ENCODE data around the gene BAIAP2L1.
"Not testable (repeated sequence)": the region's sequence is repeated elsewhere in the genome, so short reads cannot be mapped to it uniquely, and the experiment has no call there.

The BAIAP2L1 gene

DNA sequence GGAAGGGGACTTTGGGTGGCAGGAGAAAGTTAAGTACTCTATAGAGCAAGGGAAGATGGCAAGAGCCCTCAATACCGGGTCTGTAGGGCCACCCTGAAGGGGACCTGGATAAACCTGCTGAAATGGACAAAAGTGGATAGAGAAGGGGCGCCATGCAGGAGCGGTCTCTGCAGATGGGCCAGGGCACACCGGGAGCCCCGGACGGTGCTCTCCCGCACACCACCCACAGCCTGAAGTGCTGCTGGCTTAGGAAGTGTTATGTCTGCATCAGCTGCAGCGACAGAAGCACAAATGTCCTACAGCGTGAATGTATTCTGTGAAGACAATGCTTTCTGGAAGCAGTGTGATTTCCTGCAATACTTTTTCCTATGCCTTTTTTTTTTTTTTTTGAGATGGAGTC is 81.7 kb downstream of the BAIAP2L1 start:
- no peak for DNase-seq (ENCODE audit: low spot score)

DNA sequence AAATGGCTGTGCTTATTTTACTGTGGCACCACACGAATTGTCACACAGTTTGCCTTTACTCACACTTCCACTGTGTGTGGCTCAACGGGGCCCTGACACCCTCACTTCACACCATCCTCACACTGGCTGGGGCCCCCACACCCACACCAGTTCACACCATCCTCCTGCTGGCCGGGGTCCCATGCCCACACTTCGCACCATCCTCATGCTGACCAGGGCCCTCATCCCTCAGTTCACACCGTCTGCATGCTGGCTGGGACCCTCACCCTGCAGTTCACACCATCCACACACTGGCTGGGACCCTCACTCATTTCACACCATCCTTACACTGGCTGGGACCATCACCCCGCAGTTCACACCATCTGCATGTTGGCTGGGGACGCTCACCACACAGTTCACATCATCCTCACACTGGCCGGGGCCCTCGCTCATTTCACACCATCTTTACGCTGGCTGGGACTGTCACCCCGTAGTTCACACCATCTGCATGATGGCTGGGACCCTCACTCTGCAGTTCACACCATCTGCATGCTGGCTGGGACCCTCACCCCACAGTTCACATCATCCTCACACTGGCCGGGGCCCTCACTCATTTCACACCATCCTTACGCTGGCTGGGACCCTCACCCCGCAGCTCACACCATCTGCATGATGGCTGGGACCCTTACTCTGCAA is 83.4 kb downstream of the BAIAP2L1 start:
- no peak for DNase-seq (ENCODE audit: low spot score)

DNA sequence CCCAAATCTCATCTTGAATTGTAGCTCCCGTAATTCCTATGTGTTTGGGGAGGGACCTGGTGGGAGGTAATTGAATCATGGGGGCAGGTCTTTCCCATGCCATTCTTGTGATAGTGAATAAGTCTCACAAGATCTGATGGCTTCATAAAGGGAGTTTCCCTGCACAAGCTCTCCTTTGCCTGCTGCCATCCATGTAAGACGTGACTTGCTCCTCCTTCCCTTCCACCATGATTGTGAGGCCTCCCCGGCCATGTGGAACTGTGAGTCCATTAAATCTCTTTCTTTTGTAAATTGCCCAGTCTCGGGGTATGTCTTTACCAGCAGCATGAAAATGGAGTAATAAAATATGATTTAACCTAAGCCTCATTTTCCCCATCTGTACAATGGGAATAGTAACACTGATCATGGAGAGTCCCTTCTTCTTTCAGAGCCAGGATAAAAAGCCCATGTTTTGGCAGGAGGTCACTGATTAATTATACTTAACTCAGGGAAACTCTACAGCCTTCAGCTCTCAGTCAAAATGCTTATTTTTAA is 84.8 kb downstream of the BAIAP2L1 start:
- DNase-seq (ENCODE audit: low spot score) = not testable (repeated sequence)

DNA sequence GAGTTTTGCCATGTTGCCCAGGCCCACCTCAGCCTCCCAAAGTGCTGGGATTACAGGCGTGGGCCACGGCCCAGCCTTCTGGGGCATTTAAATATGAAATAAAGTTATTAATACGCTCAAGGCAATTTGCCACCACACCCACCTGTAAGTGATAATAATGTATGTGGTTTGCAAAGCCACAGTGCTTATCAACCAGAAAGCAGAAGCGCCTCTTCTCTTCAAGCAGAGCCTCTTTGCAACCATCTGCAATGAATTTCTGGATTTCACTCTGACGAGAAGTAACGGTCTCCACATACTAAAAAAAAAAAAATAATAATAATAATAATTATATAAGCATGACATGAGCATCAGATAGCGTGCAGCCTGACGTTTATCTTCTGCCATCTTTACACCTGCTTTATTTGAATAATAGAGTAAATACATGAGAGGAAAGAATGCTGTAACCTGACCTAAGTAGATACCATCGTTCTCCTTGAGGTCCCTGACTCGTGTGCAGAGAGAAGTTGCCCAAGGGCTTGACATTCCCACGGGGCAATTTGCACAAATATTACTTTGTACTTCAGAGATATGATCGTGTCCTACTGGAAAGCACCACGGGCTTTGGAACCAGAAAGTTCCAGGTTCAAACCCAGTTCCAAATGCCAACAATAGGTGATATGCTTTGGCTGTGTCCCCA is 85.4 kb downstream of the BAIAP2L1 start:
- no peak for DNase-seq (ENCODE audit: low spot score)

DNA sequence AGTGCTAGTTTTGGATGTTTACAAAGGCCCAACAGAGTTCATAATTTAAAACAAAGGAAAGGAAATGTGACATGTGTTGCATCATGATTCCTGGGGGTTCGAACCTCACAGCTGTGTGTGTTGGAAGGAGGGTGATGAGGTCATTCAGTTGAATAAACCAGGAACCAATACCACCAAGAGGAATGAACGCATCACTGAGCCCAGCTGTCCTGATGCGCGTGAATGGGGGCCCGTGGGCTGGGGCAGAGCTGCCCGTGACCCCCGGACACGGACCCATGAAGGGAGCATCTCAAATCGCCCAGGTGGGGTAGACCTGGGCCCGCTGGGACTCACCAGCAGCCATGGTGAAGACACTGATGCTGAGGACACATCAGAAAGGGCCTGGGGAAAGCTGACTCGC is 86.4 kb downstream of the BAIAP2L1 start:
- DNase-seq (ENCODE audit: low spot score) = no peak

DNA sequence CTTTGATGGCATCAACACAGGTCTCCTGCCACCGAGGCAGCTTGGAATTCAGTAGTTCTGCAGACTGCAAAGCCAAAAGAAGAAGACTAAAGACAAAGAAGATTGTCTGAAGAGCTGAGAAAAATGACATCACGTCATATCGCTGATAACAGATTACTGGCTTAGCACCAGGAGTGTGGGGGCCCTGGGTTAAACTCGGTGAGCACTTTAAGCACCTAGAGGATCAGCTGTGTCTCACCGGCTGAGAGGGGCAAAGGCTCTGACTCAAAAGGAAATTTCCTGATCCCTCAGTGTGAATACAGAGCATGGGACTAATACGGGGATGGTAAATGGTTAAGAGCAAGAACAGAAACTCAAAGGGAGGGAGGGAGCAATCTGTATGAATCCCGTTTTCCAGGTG is 88.7 kb downstream of the BAIAP2L1 start:
- DNase-seq (ENCODE audit: low spot score) = no peak

DNA sequence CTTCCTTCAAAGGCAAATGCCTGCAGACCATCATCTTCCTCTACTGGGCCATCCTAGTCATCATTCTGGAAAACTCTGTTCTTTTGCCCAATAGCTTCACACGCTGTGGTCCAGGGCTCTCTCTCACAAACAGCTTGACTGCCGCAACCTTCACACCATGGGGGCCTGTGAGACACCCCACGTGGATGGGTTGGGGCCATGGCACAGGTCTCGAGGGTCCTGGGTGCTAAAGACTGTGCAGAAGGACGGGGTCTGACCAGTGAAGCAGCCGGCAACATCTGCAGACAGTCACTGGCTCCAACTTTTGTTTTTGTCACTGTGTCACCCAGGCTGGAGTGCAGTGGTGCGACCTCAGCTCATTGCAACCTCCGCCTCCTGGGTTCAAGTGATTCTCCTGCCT is 91.3 kb downstream of the BAIAP2L1 start:
- DNase-seq (ENCODE audit: low spot score) = no peak

DNA sequence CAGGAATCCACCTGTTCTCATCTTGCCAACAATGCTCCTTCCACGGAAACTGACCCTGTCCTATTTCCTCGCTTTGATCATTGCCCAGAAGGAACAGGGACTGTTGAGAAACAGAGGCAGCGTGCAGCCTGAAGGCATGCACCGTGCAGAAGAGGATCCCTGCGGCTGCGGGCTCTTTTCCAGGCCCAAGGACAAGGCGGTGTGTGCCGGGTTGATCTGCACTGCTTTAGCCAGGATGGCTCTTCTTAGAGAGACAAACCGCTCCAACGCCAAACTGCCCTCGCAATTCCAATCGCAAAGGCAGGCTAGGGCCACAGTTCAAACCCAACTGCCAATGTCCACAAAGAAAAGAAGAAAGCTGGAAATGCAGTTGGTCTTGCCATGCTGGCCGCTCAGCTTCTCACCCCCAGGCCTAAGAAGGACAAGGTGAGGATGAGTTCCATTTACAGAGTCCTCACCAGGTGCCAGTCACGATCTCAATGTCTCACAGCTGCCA is 92.9 kb downstream of the BAIAP2L1 start:
- DNase-seq (ENCODE audit: low spot score) = no peak

DNA sequence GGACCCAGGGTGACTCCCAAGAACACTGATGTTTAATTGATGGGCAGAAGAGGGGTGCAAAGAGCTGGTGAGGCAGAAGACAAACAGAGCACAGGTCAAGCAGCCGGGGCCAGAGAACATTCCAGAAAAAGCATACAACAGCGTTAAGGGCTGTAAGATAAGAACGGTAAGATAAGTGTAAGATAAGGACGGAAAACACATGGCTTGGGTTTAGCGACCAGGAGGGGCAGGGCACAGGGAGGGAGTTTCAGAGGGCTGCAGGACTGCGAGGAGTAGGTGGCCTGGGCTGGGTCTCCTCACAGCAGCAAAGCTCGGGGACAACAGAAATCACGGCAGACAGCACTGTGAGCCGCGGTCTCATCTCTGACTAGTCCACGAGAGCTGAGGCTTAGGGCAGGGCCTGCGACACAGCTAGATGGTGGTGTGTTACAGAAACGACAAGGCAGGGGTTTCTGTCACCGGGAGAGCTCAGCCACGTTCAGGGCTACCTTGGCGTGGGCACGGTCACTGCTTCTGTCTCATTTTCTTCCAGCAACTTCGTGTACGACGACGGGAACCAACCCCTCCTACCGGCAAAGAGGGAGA is 94.8 kb downstream of the BAIAP2L1 start:
- DNase-seq (ENCODE audit: low spot score) = no peak

DNA sequence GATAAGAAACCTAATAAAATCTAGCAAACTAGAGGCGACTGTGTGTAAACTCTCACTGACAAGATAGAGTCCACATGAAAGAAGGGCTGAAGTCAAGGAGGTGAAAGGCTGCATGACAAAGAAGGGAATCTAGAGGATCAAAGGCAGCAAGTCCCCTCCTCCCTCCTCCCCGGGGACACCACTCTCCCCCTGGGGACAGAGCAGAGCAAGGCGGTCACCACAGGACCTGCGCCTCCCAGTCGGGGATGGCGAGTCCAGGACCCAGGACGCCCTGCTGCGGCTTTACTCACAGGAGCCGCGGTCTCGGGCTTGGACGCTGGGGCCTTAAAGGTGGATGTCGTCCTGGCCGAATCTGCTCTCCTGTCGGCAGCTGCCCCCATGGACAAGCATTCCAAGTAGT is 97.0 kb downstream of the BAIAP2L1 start:
- no peak for DNase-seq (ENCODE audit: low spot score)

DNA sequence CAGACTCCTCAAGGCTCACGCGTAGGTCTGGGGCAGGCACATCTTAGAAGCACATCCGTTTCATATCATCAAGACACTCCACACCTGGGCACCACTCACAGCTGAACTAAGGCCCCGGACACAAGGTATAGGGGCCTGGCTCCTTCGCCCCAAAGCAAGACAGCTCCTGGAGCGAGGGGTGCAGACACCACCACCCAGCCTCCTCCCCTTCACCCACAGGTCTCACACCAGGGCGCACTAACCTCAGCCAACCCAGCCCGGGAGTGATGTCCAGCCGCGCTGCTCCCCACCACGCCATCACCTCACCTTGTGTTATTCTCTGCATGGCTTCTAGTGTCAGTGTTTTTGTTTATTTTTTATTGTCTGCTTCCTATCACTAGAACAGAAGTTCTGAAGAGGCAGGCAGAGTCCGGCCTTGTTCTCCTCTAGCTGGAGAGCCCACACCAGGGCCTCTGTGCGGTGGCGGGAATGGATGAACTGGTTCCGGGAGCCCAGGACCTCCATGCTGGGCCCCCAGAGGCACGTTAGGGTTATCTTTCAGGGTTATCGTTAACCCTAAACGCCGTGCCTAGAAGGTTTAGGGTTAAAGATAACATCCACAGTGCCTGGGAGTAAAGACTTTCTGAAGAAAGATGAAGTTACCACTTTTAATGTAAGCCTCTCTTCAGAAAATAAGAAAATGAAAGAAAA is 97.6 kb downstream of the BAIAP2L1 start:
- DNase-seq (ENCODE audit: low spot score) = no peak

DNA sequence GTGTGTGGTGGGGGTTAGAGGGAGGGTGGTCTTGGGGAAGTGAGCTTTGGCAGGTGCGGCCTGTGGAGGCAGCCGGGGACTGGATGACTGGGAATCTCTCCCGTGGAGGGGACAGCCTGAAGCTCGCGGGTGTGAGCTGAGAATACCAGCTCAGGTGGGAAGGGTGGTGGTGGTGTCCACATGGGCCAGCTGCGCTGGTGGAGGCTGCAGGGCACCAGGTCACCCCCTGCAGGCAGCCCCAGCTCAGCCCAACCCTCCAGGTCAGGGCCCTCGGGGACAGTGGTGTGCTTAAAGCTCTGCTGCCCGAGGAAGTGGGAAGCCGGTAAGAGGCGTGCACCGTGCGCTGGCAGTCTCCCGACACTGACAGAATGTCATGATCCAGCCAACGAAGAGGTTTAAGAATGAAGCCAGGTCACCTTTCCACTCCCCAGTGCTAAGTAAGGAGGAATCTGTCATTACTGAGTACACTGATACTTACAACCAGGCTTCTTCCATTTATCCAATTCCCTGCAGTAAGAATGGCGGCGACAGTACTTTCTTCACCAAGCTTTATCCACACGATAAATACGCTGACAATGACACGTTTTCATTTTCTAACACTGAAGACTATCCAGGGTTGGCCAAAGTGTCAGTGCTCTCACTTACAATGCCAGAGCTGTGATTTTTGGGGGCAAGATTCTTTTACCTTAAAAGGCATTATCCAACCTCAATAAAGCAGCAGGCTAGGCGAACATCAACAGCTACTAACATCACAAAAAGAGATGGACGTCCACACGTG is 99.0 kb downstream of the BAIAP2L1 start:
- no peak for DNase-seq (ENCODE audit: low spot score)

DNA sequence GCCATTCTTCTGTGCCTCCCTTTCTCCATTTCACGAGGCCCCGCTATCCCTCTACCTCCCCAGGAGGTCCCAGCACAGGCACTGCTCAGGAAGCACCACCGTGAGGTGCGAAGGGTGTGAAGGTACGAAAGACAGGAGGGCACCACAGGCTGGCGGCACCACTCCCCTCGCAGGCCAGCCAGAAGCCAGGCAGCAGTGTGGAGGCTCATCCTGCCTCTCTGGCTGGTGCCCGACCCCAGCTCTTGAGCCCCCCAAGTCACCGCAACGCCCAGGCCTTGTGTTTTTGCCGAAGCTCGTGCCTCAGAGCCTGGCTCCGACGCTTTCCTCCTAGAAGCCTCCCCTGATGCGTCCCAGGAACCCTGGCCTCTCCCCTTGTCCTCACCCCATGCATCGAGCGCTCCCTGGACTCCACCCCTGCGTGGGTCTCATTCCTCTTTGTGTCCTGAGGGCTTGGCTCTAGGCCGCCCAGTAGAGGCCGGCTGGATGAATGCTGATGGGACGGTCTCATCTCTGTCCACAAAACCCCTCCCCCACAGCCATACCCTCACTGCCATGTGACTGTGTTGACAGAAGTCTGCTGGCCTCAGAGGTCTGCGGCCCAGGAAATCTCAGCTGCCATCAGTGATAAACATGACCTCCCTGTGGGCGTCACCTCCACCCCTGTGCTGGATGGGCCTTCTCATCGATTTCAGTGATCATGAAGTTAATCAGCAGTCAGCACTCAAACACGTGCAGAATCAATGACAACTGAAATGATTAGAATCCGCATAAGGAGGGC is 100.1 kb downstream of the BAIAP2L1 start:
- DNase-seq (ENCODE audit: low spot score) = no peak

DNA sequence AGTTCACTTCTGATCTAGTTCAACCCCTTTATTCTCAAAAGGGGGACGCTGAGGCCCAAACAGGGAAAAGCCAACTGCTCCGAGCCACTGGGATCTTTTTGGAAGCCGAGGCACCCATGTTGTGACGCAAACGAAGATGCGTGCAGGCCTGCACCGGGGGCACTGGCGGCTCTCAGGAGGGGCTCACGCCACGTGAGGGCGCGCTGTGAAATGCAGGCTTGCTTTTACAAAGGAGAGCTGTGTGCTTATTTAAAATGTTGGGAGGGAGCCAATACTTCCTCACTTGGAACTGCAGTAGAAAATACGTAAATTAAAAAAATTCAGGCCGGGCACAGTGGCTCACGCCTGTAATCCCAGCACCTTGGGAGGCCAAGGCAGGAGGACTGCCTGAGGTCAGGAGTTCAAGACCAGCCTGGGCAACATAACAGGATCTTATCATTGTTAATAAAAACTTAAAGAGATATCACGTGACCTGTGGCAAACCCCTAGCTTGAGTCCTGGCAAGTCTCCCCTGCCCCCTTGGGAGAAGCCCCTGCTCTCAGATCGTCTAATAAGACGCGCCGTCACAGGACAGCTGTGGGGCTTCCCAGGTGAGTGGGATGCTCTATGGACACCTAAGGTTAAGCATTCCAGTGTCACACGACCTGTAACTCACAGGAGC is 103.1 kb downstream of the BAIAP2L1 start:
- DNase-seq (ENCODE audit: low spot score) = no peak

DNA sequence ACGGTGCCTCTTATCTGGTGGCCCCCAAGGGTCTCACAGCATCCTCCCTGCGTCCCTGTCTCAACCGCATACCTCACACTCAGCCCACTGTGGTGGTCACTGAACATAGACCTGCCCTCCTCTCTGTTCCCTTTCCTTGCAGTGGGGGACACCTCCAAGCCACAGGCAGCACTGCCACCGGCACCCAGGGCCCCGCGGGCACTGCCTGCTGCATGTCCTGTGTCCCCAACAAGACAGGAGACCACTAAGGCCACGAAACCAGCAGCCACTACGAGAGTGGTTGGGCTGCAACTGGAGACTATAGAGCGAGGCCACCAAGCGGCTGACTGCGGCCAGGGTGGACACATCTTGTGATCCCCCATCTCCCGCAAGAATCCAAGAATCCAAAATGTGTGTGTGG is 104.1 kb downstream of the BAIAP2L1 start:
- DNase-seq (ENCODE audit: low spot score) = no peak

DNA sequence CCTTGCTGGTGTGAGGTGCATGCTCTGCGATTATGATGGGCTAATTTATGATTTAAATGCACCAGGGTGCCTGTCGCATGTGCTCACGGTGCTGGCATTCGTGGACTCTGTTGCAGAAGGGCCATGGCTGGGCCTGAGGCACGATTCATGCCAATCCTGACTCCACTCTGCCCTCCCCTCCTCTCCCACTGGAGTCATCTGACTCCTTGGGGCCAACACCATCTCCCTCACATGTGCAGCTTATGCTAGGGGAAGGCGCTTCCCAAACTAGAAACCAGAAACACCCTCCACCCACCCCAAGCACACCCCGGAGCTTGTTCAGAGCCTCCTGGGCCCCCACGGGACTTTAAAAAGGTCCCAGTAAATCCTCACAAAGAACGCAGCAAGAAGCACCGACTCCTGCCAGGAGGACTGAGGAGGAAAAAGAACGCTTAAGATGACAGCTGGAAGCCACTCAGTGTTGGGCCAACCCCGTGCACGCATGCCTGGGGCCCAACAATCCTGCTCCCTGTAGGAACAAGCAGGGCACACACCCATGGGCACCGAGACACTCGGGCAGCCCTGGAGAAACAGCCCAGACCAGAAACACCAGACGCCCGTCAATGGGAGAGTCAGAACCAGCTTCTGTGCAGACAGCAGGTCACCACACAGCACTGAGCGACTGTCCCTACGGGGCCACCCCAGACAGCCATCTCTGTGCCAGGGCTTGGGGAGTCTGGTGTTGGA is 105.3 kb downstream of the BAIAP2L1 start:
- no peak for DNase-seq (ENCODE audit: low spot score)

DNA sequence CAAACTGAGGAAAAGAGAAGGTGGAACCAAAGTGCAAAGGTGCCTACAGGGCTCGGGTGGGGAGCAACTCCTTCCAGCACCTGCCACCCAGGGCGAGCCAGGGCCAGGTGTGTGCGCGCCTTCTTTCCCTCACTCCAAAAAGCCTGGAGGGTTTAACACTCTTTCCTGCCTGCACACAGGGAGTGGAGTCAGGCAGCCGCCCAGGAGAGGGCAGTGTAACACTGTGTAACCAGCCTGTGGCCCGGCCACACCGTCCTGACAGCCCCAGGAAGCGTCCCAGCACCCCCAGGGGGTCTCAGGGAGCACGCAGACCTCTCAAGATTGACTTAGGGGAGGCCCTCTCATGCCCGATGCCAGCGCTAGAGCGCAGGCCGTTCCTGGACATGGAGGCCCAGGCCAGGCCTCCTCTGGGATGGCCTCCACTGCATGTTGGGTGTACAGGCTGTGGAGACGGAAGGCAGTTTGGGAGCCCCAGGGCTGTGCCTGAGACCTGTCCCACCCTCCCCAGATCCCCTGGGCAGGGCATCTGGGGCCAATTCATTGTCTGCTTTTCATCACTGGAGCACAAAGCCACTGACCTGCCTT is 106.0 kb downstream of the BAIAP2L1 start:
- no peak for DNase-seq (ENCODE audit: low spot score)

DNA sequence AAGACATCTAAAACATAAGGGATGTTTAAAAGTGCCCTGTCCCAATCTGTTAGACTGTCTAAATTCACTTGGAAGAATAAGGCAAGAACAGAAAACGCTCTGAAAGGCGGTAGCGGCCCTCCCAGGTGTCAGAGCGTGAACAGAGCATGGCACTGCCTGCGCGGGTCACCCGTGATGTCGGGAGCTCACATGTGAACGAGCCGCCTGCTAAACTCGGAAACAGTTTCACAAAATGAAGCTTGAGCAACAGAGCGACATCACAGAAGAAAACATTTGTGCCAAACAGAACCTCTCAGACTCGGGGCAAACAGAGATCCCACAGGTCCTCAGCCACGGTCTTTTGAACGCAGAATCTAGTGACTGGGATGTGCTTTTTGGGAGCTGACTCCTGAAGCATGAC is 106.6 kb downstream of the BAIAP2L1 start:
- DNase-seq (ENCODE audit: low spot score) = no peak

DNA sequence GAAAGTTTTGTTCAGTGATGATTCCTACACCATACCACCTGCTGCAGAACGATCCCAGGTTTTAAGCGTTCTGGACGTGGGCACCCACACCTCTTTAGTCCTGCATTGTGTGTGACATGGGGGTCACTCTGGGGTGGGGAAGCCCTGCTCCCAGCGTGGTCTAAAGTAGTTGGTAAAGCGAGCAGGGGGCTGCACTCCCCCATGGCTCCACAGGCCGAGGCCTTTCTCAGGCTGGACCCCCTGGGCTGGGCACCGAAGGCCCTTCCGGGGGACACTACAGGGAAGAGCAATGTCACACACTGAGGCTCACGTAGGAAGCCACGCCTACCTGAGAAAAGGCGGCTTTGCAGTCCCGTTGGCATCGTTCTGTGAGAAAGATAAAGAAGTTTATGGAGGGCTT is 107.1 kb downstream of the BAIAP2L1 start:
- no peak for DNase-seq (ENCODE audit: low spot score)

Data from CD4-positive, alpha-beta T cell treated with Interleukin-15 for 4 hours (primary cell).